Measurements from ENCODE around the gene SPATA32.
A peak's percentile ranks its signal among the peaks of the same experiment; 100 is the strongest.

Gene SPATA32

GRCh38 chr17:45223539-45224528, 38.1 kb downstream of the SPATA32 start:
- peak; percentile 39 for TF ChIP-seq CTCF (IDR thresholded peaks at IDR 0.05; ENCODE audit: low read depth, low read length, missing control alignments)
- H3K4me3 ChIP-seq (ENCODE audit: low read depth, low read length), result peak overlapping the region; percentile 84
- DNase-seq (ENCODE audit: low read depth), result no peak

DNA sequence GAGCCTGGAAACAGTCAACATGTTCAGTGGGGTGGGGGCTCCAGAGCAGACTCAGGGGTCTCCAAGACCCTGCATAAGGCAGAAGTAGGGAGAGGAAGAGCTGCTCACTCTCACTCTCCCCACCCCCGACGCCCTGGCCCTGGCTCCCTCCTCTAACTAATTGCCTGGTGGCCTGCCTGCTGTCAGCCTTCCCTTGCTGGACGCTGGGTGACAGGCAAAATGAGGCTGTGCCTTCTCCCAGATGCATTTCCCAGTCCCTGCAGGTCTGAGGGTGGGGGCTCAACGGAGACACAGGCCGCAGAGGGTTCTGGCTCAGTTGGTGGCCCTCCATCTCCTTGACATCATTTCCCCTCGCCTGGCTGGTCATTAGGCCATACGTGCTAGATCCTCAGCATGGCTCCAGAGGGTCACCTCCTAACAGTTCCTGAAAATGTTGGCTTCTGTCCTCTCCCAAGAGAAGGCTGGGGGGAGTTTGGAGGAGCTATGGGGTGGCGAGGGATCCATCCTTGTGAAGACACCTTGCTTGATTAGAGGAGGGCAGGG, 38.8 kb downstream of the SPATA32 start:
- DNase-seq (ENCODE audit: low read depth), result no peak
- H3K4me3 ChIP-seq (ENCODE audit: low read depth, low read length), result peak overlapping the region; percentile 84
- TF ChIP-seq CTCF (IDR thresholded peaks at IDR 0.05; ENCODE audit: low read depth, low read length, missing control alignments), result no peak

- H3K4me3 ChIP-seq (ENCODE audit: low read depth, low read length), result peak overlapping the region; percentile 84
- no peak for TF ChIP-seq CTCF (IDR thresholded peaks at IDR 0.05; ENCODE audit: low read depth, low read length, missing control alignments)
- no peak for DNase-seq (ENCODE audit: low read depth)
Observed at GRCh38 chr17:45222289-45222995, 39.5 kb downstream of the SPATA32 start.

GRCh38 chr17:45222014-45222288, 39.9 kb downstream of the SPATA32 start:
- no peak for DNase-seq (ENCODE audit: low read depth)
- TF ChIP-seq CTCF (IDR thresholded peaks at IDR 0.05; ENCODE audit: low read depth, low read length, missing control alignments), result no peak
- peak overlapping the region; percentile 84 for H3K4me3 ChIP-seq (ENCODE audit: low read depth, low read length)

GRCh38 chr17:45221081-45222013, 40.5 kb downstream of the SPATA32 start, which contains the start of gene FMNL1:
Gene FMNL1, plus strand, starts transcription at chr17:45221885. Its CDS starts 240 bp downstream, at chr17:45222125.
- DNase-seq (ENCODE audit: low read depth), result no peak
- H3K4me3 ChIP-seq (ENCODE audit: low read depth, low read length), result peak within 1 kb of the TSS; percentile 84
- TF ChIP-seq CTCF (IDR thresholded peaks at IDR 0.05; ENCODE audit: low read depth, low read length, missing control alignments), result no peak

- TF ChIP-seq CTCF (IDR thresholded peaks at IDR 0.05; ENCODE audit: low read depth, low read length, missing control alignments), result no peak
Observed at GRCh38 chr17:45220079-45220478, 41.8 kb downstream of the SPATA32 start.

More at GRCh38 chr17:45220079-45220478, 41.8 kb downstream of the SPATA32 start:
- H3K4me3 ChIP-seq (ENCODE audit: low read depth, low read length), result no peak overlapping the region
- DNase-seq (ENCODE audit: low read depth), result no peak
